Stimulated activated CD8-positive, alpha-beta memory T cell treated with anti-CD3 and anti-CD28 coated beads, Interleukin-4, amount 100 ng/mL, for 1 hour (primary cell): ENCODE results near the gene CCSER1.

Experiments
- DNase-seq, 2 donors: peaks; one replicate each; pipeline ENCODE4 v3.0.0-alpha.2; 2020; ENCODE audit warnings: low read depth in 2 of 2, low spot score in 1 of 2

The CCSER1 gene

GRCh38 chr4:90127706-90128345, 632 bp downstream of the CCSER1 start:
- DNase-seq = no peak

GRCh38 chr4:90128961-90129495, 1.8 kb downstream of the CCSER1 start:
- no peak for DNase-seq

GRCh38 chr4:90130076-90130475, 2.9 kb downstream of the CCSER1 start:
- DNase-seq = no peak

GRCh38 chr4:90137555-90137954, 10.4 kb downstream of the CCSER1 start:
- DNase-seq = no peak

GRCh38 chr4:90142081-90142480, 14.9 kb downstream of the CCSER1 start:
- DNase-seq = no peak

- no peak for DNase-seq
These were observed 18.1 kb downstream of the CCSER1 start for GRCh38 chr4:90145319-90145718.

- no peak for DNase-seq
These were observed 19.1 kb downstream of the CCSER1 start for GRCh38 chr4:90146306-90146705.

GRCh38 chr4:90148574-90149148, 21.5 kb downstream of the CCSER1 start:
- DNase-seq = no peak

GRCh38 chr4:90152024-90152423, 24.8 kb downstream of the CCSER1 start:
- DNase-seq = no peak

- DNase-seq = no peak
These were observed 32.0 kb downstream of the CCSER1 start for GRCh38 chr4:90159193-90159592.

- no peak for DNase-seq
These were observed 32.9 kb downstream of the CCSER1 start for GRCh38 chr4:90160044-90160443.

- DNase-seq = no peak
These were observed 35.4 kb downstream of the CCSER1 start for GRCh38 chr4:90162566-90162965.

- DNase-seq = no peak
These were observed 36.7 kb downstream of the CCSER1 start for GRCh38 chr4:90163872-90164271.

GRCh38 chr4:90165883-90166282, 38.7 kb downstream of the CCSER1 start:
- no peak for DNase-seq

GRCh38 chr4:90171491-90171890, 44.3 kb downstream of the CCSER1 start:
- no peak for DNase-seq

GRCh38 chr4:90174621-90175023, 47.4 kb downstream of the CCSER1 start:
- DNase-seq = no peak

- DNase-seq = no peak
These were observed 54.5 kb downstream of the CCSER1 start for GRCh38 chr4:90181644-90182043.

GRCh38 chr4:90183254-90183653, 56.1 kb downstream of the CCSER1 start:
- DNase-seq = no peak

- no peak for DNase-seq
These were observed 57.4 kb downstream of the CCSER1 start for GRCh38 chr4:90184560-90184959.

GRCh38 chr4:90185416-90185815, 58.2 kb downstream of the CCSER1 start:
- no peak for DNase-seq

- no peak for DNase-seq
These were observed 59.0 kb downstream of the CCSER1 start for GRCh38 chr4:90186229-90186628.

- DNase-seq = no peak
These were observed 60.1 kb downstream of the CCSER1 start for GRCh38 chr4:90187148-90187884.
